HG03175 (cell line): ENCODE results near the gene SPTLC3.

Experiments
- ATAC-seq: cut with Tn5 transposase; IDR thresholded peaks from one replicate; pipeline ENCODE4 v1.9.1; 2021; ENCODE audit warnings: mild to moderate bottlenecking, moderate library complexity; ENCODE audit not compliant: unreplicated experiment

The SPTLC3 gene

GRCh38 chr20:13174402-13174801 lies 165.6 kb downstream of the SPTLC3 start:
- ATAC-seq, result peak; percentile 79

GRCh38 chr20:13180986-13181889 lies 172.5 kb downstream of the SPTLC3 start:
- no peak for ATAC-seq

GRCh38 chr20:13183005-13183404 lies 174.2 kb downstream of the SPTLC3 start:
- ATAC-seq, result no peak

- no peak for ATAC-seq
These were observed 177.4 kb downstream of the SPTLC3 start for GRCh38 chr20:13186043-13186774.

- ATAC-seq, result no peak
These were observed 179.1 kb downstream of the SPTLC3 start for GRCh38 chr20:13187899-13188298.

- no peak for ATAC-seq
These were observed 190.5 kb downstream of the SPTLC3 start for GRCh38 chr20:13199279-13199678.

GRCh38 chr20:13200767-13201500 lies 192.2 kb downstream of the SPTLC3 start:
- ATAC-seq, result no peak

GRCh38 chr20:13202565-13202964 lies 193.8 kb downstream of the SPTLC3 start:
- ATAC-seq, result no peak

- no peak for ATAC-seq
These were observed 196.7 kb downstream of the SPTLC3 start for GRCh38 chr20:13205425-13205824.

- ATAC-seq, result no peak
These were observed 197.2 kb downstream of the SPTLC3 start for GRCh38 chr20:13205848-13206434.

- ATAC-seq, result no peak
These were observed 198.2 kb downstream of the SPTLC3 start for GRCh38 chr20:13207016-13207415.

- no peak for ATAC-seq
These were observed 203.3 kb downstream of the SPTLC3 start for GRCh38 chr20:13211956-13212618.

GRCh38 chr20:13212750-13213149 lies 204.0 kb downstream of the SPTLC3 start:
- no peak for ATAC-seq

- ATAC-seq, result no peak
These were observed 204.6 kb downstream of the SPTLC3 start for GRCh38 chr20:13213335-13213734.

GRCh38 chr20:13216533-13216932 lies 207.8 kb downstream of the SPTLC3 start:
- ATAC-seq, result no peak
